ENCODE results near the gene CMSS1.

The CMSS1 gene

GRCh38 chr3:99965681-99966408 is 148.2 kb downstream of the CMSS1 start:
- no peak for DNase-seq (ENCODE audit: extremely low read depth, low read depth)
- no peak for TF ChIP-seq CTCF (IDR thresholded peaks at IDR 0.05; ENCODE audit: low read depth, low read length)

GRCh38 chr3:99966662-99967416 is 149.2 kb downstream of the CMSS1 start:
- no peak for DNase-seq (ENCODE audit: extremely low read depth, low read depth)
- TF ChIP-seq CTCF (IDR thresholded peaks at IDR 0.05; ENCODE audit: low read depth, low read length), result no peak

GRCh38 chr3:99967796-99968195 is 150.1 kb downstream of the CMSS1 start:
- DNase-seq (ENCODE audit: extremely low read depth, low read depth), result no peak

GRCh38 chr3:99969136-99969535 is 151.5 kb downstream of the CMSS1 start:
- TF ChIP-seq CTCF (IDR thresholded peaks at IDR 0.05; ENCODE audit: low read depth, low read length), result no peak
- no peak for DNase-seq (ENCODE audit: extremely low read depth, low read depth)

More at GRCh38 chr3:99967796-99968195, 150.1 kb downstream of the CMSS1 start:
- TF ChIP-seq CTCF (IDR thresholded peaks at IDR 0.05; ENCODE audit: low read depth, low read length), result no peak

GRCh38 chr3:99970198-99970597 is 152.5 kb downstream of the CMSS1 start:
- no peak for TF ChIP-seq CTCF (IDR thresholded peaks at IDR 0.05; ENCODE audit: low read depth, low read length)
- DNase-seq (ENCODE audit: extremely low read depth, low read depth), result no peak

- DNase-seq (ENCODE audit: extremely low read depth, low read depth), result no peak
- TF ChIP-seq CTCF (IDR thresholded peaks at IDR 0.05; ENCODE audit: low read depth, low read length), result no peak
Measured at GRCh38 chr3:99971761-99972160, 154.1 kb downstream of the CMSS1 start.

Data from AG09319 (cell line).